Measurements from ENCODE around the gene PANK4.

DNA sequence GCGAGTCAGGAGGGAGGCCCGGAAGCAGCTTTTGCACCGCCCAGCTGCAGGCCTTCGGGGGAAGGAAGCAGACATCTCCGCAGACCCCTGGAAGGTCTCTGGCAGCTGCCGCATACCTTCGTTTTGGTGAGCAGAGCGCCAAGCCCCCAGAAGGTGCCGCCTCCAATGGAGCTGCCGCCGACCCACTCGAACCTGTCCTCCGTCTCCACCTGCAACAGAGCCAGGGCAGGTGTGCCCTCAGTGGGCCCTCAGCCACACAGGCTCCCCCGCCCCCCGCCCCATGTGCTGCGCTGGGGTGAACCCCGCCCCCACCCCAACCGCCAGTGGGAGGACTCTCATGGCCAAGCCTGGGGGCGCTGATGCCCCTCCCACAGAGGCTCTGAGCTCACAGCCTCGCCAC, 6.2 kb downstream of the PANK4 start:
- TF ChIP-seq, protein P1, sequence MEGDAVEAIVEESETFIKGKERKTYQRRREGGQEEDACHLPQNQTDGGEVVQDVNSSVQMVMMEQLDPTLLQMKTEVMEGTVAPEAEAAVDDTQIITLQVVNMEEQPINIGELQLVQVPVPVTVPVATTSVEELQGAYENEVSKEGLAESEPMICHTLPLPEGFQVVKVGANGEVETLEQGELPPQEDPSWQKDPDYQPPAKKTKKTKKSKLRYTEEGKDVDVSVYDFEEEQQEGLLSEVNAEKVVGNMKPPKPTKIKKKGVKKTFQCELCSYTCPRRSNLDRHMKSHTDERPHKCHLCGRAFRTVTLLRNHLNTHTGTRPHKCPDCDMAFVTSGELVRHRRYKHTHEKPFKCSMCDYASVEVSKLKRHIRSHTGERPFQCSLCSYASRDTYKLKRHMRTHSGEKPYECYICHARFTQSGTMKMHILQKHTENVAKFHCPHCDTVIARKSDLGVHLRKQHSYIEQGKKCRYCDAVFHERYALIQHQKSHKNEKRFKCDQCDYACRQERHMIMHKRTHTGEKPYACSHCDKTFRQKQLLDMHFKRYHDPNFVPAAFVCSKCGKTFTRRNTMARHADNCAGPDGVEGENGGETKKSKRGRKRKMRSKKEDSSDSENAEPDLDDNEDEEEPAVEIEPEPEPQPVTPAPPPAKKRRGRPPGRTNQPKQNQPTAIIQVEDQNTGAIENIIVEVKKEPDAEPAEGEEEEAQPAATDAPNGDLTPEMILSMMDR (optimal IDR thresholded peaks at IDR 0.05 in 1 of 3, IDR thresholded peaks at IDR 0.05 in 1 of 3, conservative IDR thresholded peaks at IDR 0.05 in 1 of 3; ENCODE audit: extremely low read depth in 1 of 3, insufficient read depth in 2 of 3, low read length in 3 of 3) = no peak
- no peak for TF ChIP-seq EZH2 (IDR thresholded peaks at IDR 0.05; ENCODE audit: low read length)

Measured in keratinocyte (primary cell).